NCI-H526 treated with DMSO at 0.1 percent for 48 hours (cell line): ENCODE measurements around the gene IQGAP1.
A peak's percentile ranks its signal among the peaks of the same experiment; 100 is the strongest.

Experiments used
- DNase-seq: peaks from one replicate; lab custom pipeline; 2025; lab: John Stamatoyannopoulos, UW

IQGAP1 gene

DNA sequence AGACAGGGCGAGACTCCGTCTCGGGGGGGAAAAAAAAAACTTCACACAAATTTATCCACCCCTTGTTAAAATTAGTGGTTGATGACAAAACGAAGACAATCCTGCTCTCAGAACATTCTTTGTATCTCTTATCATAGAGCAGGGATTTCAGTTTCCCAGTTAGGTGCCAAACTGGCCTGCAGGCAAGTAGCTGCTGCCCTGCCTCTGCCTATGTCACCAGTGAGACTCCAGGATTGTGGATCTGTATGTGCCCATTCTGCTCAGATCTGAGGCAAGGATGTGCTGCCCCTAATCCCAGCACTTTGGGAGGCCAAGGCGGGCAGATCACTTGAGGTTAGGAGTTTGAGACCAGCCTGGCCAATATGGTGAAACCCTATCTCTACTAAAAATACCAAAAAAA, 54.4 kb downstream of the IQGAP1 start:
- no peak for DNase-seq

DNA sequence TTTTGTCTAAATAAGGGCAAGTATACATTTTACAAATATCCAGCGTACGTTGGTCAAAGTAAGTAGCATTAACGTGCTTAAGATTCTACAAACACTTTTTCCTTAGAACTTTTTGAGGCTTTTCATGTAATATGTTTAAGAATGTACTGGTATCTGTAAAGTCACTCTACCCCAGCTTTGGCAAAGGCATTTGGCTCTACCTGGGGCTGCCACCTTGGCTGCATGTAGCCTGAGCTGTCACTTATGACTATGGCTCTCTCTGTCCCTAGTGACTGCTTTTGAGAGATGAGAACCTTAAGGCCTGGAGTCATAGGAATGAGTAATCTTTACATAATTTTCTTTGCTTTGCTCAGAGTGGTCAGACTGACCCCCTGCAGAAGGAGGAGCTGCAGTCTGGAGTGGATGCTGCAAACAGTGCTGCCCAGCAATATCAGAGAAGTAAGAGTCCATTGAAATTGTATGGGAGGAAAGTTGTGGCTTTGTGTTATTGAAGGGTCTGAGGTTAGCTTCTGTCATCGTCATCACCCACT, 61.2 kb downstream of the IQGAP1 start:
- DNase-seq: no peak

DNA sequence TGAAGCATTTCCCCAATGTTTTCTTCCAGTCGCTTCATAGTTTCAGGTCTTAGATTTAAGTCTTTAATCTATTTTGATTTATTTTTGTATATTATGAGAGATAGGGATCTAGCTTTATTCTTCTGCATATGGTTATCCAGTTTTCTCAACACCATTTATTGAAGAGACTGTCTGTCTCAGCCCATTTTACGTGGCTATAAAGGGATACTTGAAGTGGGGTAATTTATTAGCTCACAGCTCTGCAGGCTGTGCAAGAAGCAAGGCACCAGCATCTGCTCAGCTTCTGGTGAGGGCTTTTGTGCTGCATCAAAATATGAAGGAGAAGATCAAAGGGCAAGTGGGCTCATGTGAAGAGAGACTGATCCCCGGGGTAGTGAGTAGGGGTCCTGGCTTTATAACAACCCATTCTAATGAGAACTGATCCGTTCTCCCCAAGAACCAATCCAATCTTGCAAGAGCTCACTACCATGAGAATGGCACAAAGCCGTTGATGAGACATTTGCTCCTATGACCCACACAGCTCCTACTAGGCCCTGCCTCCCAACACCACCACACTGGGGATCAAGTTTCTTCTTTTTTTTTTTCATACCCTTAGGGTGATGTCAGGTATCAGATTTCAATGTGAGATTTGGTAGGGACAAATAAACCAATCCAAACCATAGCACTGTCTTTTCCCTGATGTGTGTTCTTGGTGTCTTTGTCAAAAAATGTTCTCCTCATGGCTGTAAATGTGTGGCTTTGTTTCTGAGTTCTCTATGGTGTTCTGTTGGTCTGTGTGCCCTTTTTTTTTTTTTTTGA, 63.2 kb downstream of the IQGAP1 start:
- DNase-seq: peak; percentile 20

DNA sequence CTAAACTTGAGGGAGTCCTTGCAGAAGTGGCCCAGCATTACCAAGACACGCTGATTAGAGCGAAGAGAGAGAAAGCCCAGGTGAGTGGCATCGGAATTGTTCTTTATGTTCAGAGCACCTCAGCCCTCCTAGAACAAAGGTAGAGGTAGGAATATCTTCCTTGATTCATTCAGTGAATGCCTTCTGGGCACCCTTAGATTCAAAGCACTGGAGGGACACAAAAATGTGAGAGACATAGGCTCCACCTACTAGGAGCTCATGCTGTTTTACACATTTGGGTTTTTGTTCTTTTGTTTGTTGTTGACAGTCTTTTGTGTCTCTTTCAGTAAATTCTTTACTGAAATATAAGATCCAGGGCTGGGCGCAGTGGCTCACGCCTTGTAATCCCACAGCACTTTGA, 68.2 kb downstream of the IQGAP1 start:
- DNase-seq: no peak

- DNase-seq: no peak
These were observed 70.0 kb downstream of the IQGAP1 start for GRCh38 chr15:90458061-90458460.

GRCh38 chr15:90459368-90459767, 71.3 kb downstream of the IQGAP1 start:
- no peak for DNase-seq

DNA sequence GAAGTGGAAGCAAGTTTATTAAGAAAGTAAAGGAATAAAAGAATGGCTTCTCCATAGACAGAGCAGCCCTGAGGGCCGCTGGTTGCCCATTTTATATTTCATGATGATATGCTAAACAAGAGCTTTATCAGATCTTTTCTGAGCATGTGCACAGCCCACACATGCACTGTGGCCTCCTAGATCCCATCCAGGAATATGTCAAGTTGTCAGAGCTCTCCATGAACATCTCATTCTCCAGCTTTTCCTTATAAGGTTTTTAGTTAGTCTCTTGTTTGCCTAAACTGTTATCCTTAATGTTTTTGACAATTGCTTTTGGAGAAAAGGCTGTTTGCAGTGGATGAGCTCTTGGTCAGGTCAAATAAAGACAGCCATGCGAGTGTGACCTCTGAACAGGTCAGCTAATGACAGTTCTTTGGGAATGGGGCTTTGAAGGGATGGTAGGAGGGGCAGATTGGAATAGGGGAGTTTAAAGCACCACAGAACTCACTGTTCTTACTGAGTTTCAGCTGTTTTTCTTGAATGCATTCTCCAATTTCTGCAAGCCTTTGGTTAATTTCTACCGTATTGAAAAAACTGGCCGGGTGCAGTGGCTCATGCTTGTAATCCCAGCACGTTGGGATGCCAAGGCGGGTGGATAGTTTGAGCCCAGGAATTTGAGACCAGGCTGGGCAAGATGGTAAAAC, 72.2 kb downstream of the IQGAP1 start:
- DNase-seq: no peak

GRCh38 chr15:90463381-90463780, 75.3 kb downstream of the IQGAP1 start:
- DNase-seq: no peak

- DNase-seq: no peak
These were observed 77.3 kb downstream of the IQGAP1 start for GRCh38 chr15:90465140-90465929.

DNA sequence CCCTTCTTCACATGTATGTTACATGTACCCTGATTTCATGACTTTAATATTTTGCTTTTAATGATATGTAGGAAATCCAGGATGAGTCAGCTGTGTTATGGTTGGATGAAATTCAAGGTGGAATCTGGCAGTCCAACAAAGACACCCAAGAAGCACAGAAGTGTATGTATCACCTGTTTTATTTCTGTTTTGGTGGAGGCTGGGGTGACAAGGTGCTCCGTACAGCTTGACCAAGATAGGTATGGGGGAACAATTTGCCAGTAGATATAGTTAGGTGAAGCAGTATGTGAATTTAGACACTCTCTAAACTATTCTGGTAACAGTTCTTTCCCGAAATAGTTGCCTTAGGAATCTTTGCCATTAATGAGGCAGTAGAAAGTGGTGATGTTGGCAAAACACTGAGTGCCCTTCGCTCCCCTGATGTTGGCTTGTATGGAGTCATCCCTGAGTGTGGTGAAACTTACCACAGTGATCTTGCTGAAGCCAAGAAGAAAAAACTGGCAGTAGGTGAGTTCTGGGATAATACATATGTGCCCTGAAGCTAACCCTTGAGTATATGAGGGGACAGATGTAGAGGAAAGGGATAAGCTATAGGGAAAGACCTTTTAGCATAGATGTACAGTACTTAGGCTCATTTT, 78.0 kb downstream of the IQGAP1 start:
- DNase-seq: no peak

GRCh38 chr15:90469723-90470122, 81.7 kb downstream of the IQGAP1 start:
- no peak for DNase-seq

- DNase-seq: no peak
These were observed 82.4 kb downstream of the IQGAP1 start for GRCh38 chr15:90470453-90470852.

- DNase-seq: no peak
These were observed 83.1 kb downstream of the IQGAP1 start for GRCh38 chr15:90471126-90471525.

DNA sequence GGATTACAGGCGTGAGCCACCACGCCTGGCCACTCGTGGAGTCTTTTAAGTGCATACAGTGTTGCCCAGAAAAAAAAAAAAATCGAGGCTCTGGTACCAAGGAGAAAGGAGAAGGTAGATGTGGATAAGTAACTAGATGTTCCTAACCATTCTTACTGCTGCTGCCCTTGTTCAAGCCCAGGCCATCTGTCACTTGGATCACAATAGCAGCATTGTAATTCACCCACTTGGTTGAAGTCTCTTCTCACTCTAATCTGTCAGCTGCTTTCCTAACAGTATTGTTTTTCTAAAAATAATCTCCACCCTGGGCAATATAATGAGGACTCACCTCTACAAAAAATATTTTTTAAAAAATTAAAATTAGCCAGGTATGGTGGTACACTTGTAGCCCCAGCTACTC, 83.7 kb downstream of the IQGAP1 start:
- no peak for DNase-seq

DNA sequence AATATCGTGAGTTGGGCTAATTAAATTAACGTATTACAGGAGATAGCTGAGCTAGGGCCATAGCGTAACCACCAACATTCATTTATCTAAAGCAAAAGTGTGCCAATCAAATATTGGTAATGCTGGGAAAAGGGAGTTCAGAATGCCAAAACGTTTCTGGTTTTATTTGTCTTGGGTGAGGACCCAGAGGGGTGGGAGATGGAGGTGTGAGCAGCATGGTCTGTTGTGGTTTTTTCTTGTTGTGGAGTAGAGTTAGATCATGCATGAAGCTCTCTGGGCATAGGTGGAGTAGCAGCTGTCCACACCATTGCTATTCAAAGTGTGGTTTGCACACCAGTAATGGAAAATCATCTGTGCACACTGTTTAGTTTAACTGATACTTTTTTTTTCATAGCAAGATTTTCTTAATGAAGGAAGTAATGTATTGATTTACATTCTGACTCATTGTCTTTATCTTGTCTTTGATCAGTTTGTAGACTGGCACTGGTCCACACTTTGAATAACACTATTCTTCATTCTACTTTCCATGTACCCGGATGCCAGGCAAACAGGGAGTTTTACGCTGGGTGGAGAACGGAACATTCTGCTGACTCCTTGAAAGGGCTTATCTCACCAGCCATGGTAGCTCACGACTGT, 90.9 kb downstream of the IQGAP1 start:
- DNase-seq: no peak

- no peak for DNase-seq
These were observed 91.6 kb downstream of the IQGAP1 start for GRCh38 chr15:90479656-90480055.

GRCh38 chr15:90481023-90481422, 93.0 kb downstream of the IQGAP1 start:
- no peak for DNase-seq

DNA sequence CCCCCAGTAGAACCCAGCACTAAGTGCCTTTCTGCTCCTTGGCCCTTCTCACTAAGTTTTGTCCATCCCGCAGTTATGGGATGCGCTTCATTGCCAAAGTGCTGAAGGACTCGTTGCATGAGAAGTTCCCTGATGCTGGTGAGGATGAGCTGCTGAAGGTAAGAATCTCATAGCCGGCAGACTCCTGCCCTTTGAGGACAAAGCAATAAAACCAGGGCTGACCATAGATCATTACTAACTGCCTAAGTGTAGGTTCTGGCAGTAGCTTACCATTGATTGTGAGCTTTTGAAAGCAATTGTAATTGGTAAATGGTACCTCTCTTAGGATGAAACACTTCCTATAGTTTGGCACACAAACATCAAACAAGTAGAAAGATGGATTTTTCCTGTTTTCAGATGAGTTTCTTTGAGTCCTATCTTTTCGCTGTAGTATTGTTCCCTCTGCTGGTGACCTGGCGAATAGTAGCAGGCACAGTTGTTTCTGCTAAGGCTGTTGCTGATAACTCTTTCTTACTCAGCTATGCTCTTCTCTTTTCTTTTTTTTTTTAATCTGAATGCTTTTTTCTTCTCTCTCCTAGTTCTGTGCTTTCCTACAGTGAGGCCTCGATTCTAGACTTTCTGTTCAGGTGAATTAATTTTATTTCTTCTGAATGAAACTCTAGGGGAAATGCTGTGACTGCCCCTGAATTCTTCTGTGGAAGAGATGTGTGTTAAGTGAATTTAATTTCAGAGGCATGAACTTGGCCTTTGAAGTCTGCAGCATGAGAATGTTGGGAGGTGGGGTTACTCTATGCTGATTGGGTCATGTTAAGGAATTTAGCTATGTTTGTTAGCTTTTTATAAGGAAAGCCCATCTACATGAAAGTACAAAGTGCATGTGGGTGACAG, 94.3 kb downstream of the IQGAP1 start:
- DNase-seq: peak; percentile 31

GRCh38 chr15:90483012-90483307, 94.9 kb downstream of the IQGAP1 start:
- no peak for DNase-seq

- no peak for DNase-seq
These were observed 95.6 kb downstream of the IQGAP1 start for GRCh38 chr15:90483637-90484036.

DNA sequence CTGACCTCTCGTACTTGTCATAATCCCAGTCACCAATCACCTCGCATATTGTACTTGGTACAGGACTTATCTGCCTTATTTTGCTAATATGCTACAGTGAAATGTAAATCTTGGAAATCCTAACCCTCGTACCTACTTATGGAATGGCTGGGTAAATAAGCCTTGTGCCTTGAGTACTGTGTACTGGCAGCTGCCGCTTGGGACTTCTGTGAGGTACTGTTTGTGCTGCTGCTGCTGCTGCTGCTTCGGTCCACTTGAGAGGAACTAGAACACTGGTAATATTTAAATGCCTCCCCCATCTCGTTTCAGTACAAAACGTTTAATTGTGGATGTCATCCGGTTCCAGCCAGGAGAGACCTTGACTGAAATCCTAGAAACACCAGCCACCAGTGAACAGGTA, 99.1 kb downstream of the IQGAP1 start:
- DNase-seq: no peak
